HCT116 (cell line): ENCODE results near the gene FALEC. TPM values are rescaled to one million over a fixed set of nuclear protein-coding genes. Genes with fewer than 3 reads are reported as not detected.

Experiments
- ATAC-seq: fragments of 200-7000 bp; cut with Tn5 transposase; 2 replicates; pipeline ENCODE4 v1.9.1; 2020; ENCODE audit warnings: mild to moderate bottlenecking, moderate library complexity
- BruUV-seq: library from RNA; stranded (reverse); fragments of 400-500 nt; replicated peaks from 2 replicates; lab custom pipeline; 2021; lab: Mats Ljungman, UMichigan
- CTCF ChIA-PET: fragments of 300-600 bp; sonication (Branson Sonifier 250); formaldehyde crosslinking; loops from one replicate; lab custom pipeline; 2021; ENCODE audit warnings: antibody characterized with exemption; lab: Charles Lee
- POLR2A ChIA-PET: fragments of 300-600, 350-600 bp; sonication (Branson Sonifier 250); formaldehyde crosslinking; loops from one replicate; lab custom pipeline; 2021; ENCODE audit warnings: antibody characterized with exemption; lab: Charles Lee
- RAD21 ChIA-PET, 2 experiments: fragments of 300-600 bp; sonication (Branson Sonifier 250); formaldehyde crosslinking; loops; one replicate each; lab custom pipeline; 2023; ENCODE audit warnings: low total read pairs in 2 of 2; ENCODE audit not compliant: uncharacterized antibody in 2 of 2, unreplicated experiment in 2 of 2, low non-redundant PET in 1 of 2; lab: Charles Lee
- DNase-seq: peaks from one replicate; pipeline ENCODE4 v3.0.0-alpha.2; 2010; ENCODE audit warnings: low read depth, low spot score
- H2AFZ ChIP-seq: fragments of 200-600 bp; shearing (Covaris generic), sonication (generic); 2 replicates; pipeline ENCODE4 v1.6.1; 2017; ENCODE audit warnings: low read depth, mixed run types, mixed read lengths, antibody characterized with exemption, low read length; ENCODE audit not compliant: poor library complexity, severe bottlenecking
- H3K27ac ChIP-seq: 2 replicates; pipeline ENCODE4 v1.5.1; 2012; ENCODE audit warnings: low read depth, low read length
- H3K27me3 ChIP-seq: fragments of 200-600 bp; sonication (generic); 2 replicates; pipeline ENCODE4 v1.6.1; 2016; ENCODE audit warnings: mixed run types, low read length, mixed read lengths; ENCODE audit not compliant: insufficient read depth
- H3K36me3 ChIP-seq, 2 experiments: fragments of 200-500 bp in 1 of 2; fragments of 200-600 bp in 1 of 2; sonication (Bioruptor generic) in 1 of 2; sonication (generic) in 1 of 2; 2 replicates each; pipeline versions ENCODE4 v1.5.1 to v1.6.1; 2014 to 2016; ENCODE audit warnings: low read length in 2 of 2, inconsistent platforms in 1 of 2, mixed read lengths in 1 of 2, mixed run types in 1 of 2; ENCODE audit not compliant: insufficient read depth in 2 of 2, control insufficient read depth in 1 of 2
- H3K4me1 ChIP-seq, 2 experiments: fragments of 200-600 bp in 1 of 2; sonication (generic) in 1 of 2; 2 replicates each; pipeline versions ENCODE4 v1.5.1 to v1.6.1; 2012 to 2017; ENCODE audit warnings: low read length in 2 of 2, inconsistent platforms in 1 of 2, mild to moderate bottlenecking in 1 of 2, mixed read lengths in 1 of 2, mixed run types in 1 of 2, moderate library complexity in 1 of 2; ENCODE audit not compliant: insufficient read depth in 2 of 2, control insufficient read depth in 1 of 2
- H3K4me2 ChIP-seq: fragments of 200-600 bp; sonication (generic); 2 replicates; pipeline ENCODE4 v1.6.1; 2017; ENCODE audit warnings: mixed run types, low read length, mixed read lengths
- H3K4me3 ChIP-seq, 2 experiments: fragments of 200-600 bp in 1 of 2; sonication (generic) in 1 of 2; replicated peaks in 1 of 2; 2 replicates each; pipeline ENCODE4 v1.5.1; 2011 to 2016; ENCODE audit warnings: low read length in 2 of 2, control low read depth in 1 of 2, low read depth in 1 of 2, mild to moderate bottlenecking in 1 of 2, mixed read lengths in 1 of 2, mixed run types in 1 of 2
- H3K79me2 ChIP-seq: fragments of 200-600 bp; sonication (generic); 2 replicates; pipeline ENCODE4 v1.6.1; 2017; ENCODE audit warnings: mild to moderate bottlenecking, mixed run types, low read length, moderate library complexity, mixed read lengths; ENCODE audit not compliant: insufficient read depth
- H3K9ac ChIP-seq: fragments of 200-600 bp; sonication (generic); 2 replicates; pipeline ENCODE4 v1.6.1; 2016; ENCODE audit warnings: low read length, mixed read lengths
- H3K9me2 ChIP-seq: fragments of 200-600 bp; sonication (generic), shearing (Covaris generic); 2 replicates; pipeline ENCODE4 v1.6.1; 2017; ENCODE audit warnings: mixed run types, mild to moderate bottlenecking, moderate library complexity; ENCODE audit not compliant: insufficient read depth
- H3K9me3 ChIP-seq, 2 experiments: fragments of 200-500 bp in 1 of 2; fragments of 200-600 bp in 1 of 2; sonication (Bioruptor generic) in 1 of 2; sonication (generic) in 1 of 2; 2 replicates each; pipeline ENCODE4 v1.6.1; 2014 to 2017; ENCODE audit warnings: low read length in 2 of 2, mixed read lengths in 2 of 2, inconsistent platforms in 1 of 2, low read depth in 1 of 2, mild to moderate bottlenecking in 1 of 2, mixed run types in 1 of 2, moderate library complexity in 1 of 2; ENCODE audit not compliant: control insufficient read depth in 1 of 2, insufficient read depth in 1 of 2
- H4K20me1 ChIP-seq: fragments of 200-600 bp; sonication (generic), shearing (Covaris generic); 2 replicates; pipeline ENCODE4 v1.6.1; 2017; ENCODE audit warnings: mixed run types, mild to moderate bottlenecking, moderate library complexity; ENCODE audit not compliant: insufficient read depth
- CEBPB ChIP-seq: IDR thresholded peaks from 2 replicates; pipeline ENCODE4 v1.6.1; 2012; ENCODE audit warnings: low read depth
- EGR1 ChIP-seq: IDR thresholded peaks from 2 replicates; pipeline ENCODE4 v1.6.1; 2012; ENCODE audit warnings: low read depth
- SIN3A ChIP-seq: IDR thresholded peaks from 2 replicates; pipeline ENCODE4 v1.6.1; 2012; ENCODE audit warnings: low read depth
- SRF ChIP-seq: IDR thresholded peaks from 2 replicates; pipeline ENCODE4 v1.6.1; 2012; ENCODE audit warnings: low read depth
- TCF7L2 ChIP-seq: IDR thresholded peaks from 2 replicates; pipeline ENCODE4 v1.7.0; 2011; ENCODE audit warnings: borderline replicate concordance, inconsistent platforms; ENCODE audit not compliant: insufficient read depth, insufficient read length; ENCODE audit errors: extremely low read depth
- intact Hi-C: fragments of 100-400 bp; cut with micrococcal nuclease; formaldehyde crosslinking; loops from 2 replicates; pipeline ENCODE4 v1.10.0; 2022
- total RNA-seq: library from RNA; stranded (reverse); gene quantifications from one replicate; pipeline ENCODE4 v1.2.1, GENCODE V29; 2021; ENCODE audit not compliant: unreplicated experiment

FALEC gene
- total RNA-seq, 1 experiment from 2014 or later, result 0.59 TPM

- no peak for TF ChIP-seq TCF7L2
Observed at GRCh38 chr1:150535511-150536287, 20.1 kb downstream of the FALEC start (continued).

DNA sequence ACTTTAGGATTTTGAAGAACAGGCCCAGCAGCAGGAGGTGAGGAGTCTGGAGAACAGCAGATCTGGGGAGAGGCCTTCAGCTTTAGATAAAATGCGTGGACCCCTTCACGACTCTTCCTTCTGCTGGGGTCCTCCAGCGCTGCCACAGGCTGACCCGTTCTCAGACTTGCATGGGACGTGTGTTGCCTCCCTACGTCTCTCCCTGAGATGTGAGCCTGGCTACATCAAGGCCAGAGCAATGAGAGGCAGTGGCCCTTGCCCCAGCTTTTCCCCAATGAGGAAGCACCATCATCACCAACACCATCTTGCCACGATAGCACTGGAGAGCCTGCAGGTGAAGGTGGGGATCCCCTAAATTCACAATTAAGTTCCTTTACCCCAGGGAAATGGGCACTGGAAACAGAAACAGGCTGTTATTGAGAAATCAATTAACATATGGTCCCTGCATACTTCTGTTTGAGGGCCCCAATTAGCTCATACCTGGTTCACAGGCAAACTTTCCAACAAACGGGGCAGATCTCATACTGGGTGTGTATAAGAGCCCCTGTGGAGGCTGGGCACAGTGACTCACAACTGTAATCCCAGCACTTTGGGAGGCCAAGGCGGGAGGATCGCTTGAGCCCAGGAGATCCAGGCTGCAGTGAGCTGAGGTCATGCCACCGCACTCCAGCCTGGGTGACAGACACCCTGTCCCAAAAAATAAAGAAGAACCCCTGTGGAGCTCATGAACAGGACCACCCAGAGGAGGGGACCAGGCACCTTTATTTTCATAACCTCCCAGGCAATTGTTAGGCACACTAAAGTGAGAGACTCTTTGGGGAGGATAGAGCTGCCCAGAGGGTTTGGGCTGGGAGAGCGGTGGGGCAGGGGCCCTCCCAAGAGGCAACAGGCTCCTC lies 21.5 kb downstream of the FALEC start:
- H3K27me3 ChIP-seq, result no peaks in the 10 kb centered on the region
- intact Hi-C loops, result no loop called here
- peaks cover 6 to 44% of the 10 kb centered on the region in 2 experiments; a peak in 3 of 4 replicates for H3K4me1 ChIP-seq
- no peak overlapping the region for H3K9ac ChIP-seq
- no peaks in the 10 kb centered on the region for H4K20me1 ChIP-seq
- TF ChIP-seq SRF, result no peak
- no peak for TF ChIP-seq EGR1
- no peak for TF ChIP-seq CEBPB
- no peak for TF ChIP-seq SIN3A
- RAD21 ChIA-PET, result no interaction called here
- H3K27ac ChIP-seq, result no peak overlapping the region
- H3K4me3 ChIP-seq, result no peak overlapping the region
- no peaks in the 10 kb centered on the region for H3K36me3 ChIP-seq
- peak overlapping the region; percentile 37 for H3K4me2 ChIP-seq
- no peak overlapping the region for H2AFZ ChIP-seq
- no peak for DNase-seq
- H3K9me2 ChIP-seq, result no peaks in the 10 kb centered on the region
- BruUV-seq, result no TSS peak
- CTCF ChIA-PET, result interaction anchor here (0.6 to 1.3 kb wide), 6 partner anchors 11 to 459 kb away, joined by 3 to 4 read pairs (median 4); no protein-coding TSS in a partner anchor
- no peaks in the 10 kb centered on the region for H3K9me3 ChIP-seq
- no peaks in the 10 kb centered on the region for H3K79me2 ChIP-seq
- peak; percentile 25; the same call in 1 of the 2 replicates for ATAC-seq
- POLR2A ChIA-PET, result no interaction called here
